DLD1 (cell line): ENCODE measurements around the gene HGFAC.

Source experiments
- in situ Hi-C: cut with HindIII; loops from 2 replicates; pipeline ENCODE4 v1.10.0; 2017; ENCODE audit warnings: low sequenced_read_pairs

Gene HGFAC

DNA sequence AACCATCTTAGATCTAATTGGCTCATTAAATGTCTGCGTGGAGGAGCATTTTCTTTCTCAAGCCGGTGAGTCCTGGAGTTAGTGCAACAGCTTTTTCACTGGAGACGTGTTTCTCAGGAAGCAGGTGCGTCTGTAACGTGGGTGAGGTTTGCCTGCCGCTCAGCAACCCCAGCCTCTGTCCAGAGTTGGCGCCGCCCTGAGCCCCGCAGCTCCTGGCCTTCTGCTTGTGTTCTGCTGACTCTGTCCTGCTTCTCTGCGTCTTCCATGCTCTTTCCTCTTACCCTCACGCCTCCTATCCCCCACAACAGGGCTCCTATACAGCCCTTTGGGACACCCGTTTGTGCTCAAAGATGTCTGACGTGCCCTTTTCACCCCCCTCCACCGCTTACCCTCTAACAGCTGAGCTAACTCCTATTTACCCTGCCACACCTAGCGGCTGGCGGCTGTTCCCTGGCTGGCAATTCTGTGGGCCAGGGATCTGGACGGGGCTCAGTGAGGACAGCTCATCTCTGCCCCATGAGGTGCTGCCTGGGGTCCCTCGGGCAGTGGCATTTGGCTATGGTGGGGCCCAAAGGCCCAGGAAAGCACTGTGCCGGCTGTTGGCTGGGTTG, 40.1 kb downstream of the HGFAC start:
- in situ Hi-C loops: no loop called here

DNA sequence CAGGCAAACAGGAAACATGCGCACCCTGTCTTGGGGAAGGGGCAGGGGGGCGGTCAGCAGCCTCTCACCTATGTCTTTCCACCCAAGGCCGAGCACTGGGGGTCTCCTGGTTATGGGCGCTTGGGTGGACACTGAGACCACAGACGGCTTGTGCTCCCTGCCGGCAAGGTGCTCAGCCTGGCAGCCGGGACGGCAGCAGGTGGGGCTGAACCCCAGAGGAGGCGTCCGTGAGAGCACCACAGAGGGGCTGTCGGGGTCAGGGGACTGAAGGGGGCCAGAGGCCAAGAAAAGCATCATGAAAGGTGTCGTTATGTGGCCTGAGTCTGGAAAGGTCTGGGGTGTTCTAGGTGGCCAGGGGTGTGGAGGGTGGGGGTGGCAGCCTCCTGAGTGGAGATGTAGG, 40.9 kb downstream of the HGFAC start:
- in situ Hi-C loops: no loop called here

DNA sequence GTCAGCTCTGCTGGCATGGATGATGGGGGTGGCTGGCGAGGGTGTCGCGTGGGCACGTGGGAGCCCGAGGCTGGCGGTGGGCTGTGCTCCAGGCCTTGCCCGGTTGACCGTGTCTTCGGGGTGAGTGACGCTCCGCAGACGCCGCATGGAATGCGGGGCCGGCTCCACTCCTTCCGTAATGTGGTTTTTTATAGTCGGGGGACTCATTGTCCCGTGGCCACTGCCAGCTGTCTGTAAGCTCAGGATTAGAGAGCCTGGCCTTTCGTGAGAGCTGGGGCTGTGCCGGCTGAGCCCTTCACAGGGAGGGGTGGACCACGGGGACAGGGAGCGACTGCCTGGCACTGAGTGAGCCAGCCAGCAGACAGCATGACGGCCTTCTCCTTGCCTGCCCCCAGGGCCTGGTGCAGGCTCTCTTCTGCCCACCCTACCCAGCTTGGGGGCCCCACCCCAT, 41.7 kb downstream of the HGFAC start:
- in situ Hi-C loops: no loop called here

DNA sequence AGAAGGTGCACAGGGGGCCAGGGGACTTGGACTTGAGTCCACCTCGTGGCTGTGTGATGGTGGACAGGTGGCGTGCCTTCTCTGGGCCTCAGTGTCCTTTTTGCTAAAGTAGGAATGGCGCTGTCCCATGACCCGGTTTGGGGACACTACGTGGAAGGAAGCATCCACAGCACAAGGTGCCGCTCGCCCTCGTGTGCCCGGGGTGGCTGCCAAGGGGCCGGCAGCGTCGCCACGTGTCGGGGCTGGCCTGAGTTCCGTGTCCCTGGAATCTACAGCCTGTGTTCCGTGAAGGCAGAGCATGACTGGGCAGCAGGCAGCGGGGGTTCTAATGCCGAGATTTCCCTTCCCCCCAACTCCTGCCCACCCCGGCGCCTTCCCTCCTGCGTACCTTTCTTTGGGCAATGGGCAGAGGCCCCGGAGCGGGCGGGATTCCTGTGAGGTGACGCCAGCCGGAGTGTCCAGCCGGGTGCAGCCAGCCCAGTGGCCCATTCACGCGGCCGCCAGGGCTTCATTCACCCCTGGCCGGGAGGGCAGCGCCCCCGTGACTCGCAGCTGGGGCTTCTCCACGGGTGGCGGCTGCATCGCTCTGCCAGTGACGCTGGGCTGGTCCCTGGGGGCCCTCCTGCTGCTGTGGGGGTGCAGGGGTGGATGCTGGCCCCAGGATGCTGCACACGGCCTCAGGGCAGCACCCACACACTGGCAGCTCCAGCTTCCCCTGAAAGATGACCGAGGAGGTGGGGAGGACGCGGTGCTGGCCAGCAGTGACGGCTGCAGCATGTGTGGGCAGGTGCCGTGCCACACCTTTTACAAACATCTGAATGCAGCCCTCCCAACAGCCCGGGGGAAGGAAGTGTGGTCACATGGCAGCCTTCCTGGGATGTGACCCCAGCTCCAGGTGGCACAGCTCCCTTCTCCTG, 42.5 kb downstream of the HGFAC start:
- in situ Hi-C loops: no loop called here

DNA sequence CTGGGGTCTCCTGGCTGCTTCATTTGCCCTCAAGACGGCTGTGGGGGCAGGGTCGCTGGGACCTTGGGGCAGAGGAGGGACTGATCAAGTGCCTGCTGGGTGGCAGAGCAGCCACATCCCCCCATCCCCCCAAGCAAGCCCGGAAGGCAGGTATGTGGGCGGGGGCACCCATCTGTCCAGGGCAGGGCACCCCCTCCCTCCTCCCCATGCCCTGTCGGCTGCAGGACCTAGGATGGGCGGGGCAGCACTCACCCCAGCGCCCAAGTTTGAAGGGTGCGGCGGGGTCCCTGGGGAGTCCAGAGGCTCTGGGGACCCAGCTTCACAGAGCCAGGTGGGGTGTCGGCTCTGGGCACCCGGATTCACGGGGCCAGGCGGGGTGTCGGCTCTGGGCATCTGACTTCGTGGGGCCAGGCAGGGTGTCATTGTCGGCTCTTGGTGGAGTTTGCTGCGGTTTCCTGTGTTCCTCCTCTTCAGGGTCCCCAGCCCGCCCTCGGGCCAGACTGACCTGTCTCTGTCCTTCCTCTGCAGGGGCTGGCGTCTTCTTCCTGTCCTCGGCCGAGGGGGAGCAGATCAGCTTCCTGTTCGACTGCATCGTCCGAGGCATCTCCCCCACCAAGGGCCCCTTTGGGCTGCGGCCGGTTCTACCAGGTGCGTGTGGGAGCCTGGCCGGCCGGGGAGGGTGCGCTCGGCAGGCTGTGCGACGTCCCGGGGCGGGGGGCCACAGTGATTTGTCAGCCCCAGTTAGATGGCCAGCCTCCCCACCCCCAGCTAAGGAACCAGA, 43.4 kb downstream of the HGFAC start:
- in situ Hi-C loops: no loop called here

DNA sequence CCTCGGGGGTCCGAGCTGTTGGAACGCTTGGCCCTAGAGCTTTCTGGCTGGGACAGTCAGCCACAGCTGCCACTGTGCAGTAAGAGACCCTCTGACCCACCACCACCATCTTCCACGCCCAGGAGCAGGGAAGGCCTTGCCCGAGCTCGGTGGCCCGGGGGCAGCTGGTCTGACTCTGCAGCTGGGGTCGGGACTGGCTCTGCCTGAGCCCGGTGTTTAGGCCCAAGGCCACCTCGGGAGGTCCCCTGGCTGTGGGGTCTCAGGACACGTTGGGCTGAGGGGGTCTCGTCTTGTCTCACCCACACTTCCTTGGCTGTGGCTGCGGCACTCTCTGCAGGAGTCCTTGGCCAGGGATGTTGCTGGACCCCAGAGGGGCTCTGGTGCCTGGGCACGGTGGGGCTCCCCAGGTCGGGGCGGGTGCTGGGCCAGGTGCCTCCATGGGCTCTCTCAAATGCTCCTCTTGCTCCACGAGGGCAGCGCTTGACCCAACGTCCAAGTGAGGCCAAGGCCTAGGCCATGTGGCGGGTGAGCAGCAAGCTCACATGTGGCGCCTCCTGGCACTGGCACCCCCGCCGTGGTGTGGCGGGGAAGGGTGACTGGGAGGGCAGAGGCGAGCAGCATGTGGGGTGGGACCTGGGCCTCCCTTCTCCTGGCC, 44.2 kb downstream of the HGFAC start:
- in situ Hi-C loops: no loop called here

DNA sequence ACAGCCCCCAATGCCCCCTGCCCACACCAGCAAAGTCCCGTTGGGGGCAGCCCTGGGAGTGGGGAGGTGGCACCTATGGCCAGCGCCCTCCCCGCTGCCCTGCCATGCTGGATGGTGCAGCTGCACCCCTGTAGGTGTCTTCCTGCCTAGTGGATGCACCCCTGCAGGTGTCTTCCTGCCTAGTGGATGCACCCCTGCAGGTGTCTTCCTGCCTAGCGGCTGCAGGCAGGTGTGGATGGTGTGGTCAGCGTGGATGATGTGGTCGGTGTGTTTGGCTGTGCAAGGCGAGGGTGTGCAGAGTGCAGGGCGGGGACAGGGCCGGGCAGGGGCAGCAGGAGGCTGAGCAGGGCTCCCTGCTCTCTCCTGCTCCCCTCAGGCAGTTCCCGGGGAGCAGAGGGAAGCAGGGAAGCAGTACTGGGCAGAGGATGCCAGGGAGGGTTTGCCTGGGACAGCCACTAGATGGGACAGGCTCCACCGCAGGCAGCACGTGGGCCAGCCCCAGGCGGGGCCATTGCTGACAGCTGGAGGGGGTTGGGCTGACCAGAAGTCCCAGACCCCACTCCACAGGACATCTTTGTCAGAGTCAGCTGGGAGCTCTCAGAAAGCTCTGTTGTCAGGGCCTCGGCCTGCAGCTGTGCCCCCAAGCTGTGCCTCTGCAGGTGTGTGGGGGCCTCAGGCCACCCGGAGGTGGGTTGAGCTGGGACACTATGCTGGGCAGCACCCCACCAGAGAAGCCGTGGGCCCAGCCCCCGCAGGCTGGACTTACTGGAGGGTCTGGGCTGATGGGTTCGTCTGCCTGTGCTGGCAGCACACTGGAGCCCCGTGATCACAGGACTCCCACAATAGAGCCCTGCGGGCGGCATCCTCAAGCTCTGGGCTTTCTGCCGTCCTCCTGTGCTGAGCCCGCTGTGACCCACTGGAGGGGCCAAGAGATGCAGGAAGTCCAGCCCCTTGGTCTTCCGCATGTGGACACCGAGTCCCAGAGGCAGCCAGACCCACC, 45.1 kb downstream of the HGFAC start:
- in situ Hi-C loops: no loop called here

DNA sequence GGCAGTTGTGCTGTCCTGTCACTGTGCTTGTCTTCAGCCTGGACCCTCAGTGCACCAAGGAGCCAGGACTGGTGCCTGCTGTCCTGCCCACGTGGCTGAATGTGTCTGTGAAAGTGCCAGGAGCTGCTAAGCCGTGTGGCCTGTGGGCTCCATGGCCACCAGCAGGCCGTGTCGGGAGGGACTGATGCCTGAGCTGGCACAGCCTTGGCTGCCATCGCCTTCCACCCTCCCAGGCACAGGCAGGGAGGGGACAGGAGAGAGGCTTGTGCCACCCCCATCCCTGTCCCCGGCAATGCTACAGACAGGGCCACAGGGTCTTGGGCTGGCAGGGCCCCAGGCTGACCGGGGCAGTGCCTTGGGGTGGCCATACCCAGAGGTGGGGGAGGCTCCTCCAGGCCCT, 46.1 kb downstream of the HGFAC start:
- in situ Hi-C loops: no loop called here

DNA sequence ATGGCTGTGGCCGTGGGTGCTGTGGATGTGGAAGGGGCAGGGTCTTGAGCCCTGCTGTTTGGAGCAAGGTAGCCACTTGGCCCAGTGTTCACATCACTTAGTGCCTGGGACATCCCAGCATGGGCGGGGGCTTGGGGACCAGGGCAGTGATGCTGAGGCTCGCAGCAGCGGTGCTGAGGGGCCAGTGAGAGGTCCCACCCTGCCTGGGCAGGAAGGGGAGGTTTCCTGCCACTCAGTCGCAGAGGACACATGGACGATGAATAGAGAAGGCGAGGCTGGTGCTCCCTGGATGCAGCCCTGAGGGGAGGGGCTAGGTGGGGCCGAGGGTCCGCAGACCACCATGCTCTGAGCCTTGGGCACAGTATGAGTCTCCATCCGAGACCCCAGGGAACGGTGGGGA, 47.1 kb downstream of the HGFAC start:
- in situ Hi-C loops: no loop called here

DNA sequence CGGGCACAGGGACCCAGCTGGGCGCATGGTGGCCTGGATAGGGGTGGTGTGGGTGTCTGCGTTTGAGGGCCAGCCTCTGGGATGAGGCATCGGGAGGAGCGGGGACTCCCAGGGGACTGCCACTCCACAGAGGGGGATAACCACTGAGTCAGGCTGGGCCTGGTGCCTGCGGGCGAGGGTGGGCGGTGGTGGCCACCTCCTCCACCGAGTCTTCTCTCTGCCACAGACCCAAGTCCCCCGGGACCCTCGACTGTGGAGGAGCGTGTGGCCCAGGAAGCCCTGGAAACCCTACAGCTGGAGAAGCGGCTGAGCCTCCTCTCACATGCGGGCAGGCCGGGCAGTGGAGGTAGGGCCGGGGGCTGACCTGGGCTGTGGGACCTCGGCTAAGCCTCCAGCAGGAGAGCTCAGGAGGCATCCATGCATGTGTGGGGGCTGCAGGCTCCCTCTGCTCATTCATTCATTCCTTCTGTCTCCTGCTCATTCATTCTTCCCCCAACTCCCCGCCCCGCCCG, 47.7 kb downstream of the HGFAC start:
- in situ Hi-C loops: no loop called here

DNA sequence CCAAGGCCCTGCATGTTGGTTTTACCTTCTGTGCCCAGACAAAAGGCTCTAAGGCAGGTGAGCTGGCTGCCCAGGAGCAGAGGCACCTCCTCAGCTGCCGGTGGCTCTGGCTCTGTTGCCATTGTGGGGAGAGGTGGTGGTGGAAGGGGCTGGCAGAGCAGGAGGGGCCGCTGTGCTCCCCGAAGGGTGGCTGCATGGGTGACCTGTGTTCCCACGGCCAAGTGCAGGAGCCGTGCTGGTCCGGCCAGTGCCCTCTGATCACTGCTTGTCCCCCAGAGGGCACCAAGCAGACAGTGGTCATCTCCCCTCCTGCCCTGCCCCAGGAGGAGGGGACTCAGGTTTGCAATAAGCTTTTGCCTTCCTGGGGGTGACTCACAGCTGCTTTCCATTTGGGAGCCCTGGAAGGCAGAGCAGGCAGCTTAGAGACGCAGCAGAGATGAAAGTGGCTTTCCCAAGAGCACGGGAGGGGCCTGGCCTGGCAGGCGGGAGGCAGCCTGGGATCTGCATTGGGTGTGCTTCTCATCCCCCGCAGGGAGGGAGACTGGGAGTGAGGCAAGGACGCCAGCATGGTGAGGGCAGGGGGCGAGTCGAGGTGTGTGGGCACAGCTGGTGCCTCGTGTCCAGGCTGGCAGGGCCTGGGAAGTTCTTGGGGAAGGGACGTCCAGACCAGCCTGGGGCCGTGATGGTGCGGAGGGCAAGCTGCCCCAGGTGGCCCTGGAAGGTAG, 50.1 kb downstream of the HGFAC start:
- in situ Hi-C loops: no loop called here

DNA sequence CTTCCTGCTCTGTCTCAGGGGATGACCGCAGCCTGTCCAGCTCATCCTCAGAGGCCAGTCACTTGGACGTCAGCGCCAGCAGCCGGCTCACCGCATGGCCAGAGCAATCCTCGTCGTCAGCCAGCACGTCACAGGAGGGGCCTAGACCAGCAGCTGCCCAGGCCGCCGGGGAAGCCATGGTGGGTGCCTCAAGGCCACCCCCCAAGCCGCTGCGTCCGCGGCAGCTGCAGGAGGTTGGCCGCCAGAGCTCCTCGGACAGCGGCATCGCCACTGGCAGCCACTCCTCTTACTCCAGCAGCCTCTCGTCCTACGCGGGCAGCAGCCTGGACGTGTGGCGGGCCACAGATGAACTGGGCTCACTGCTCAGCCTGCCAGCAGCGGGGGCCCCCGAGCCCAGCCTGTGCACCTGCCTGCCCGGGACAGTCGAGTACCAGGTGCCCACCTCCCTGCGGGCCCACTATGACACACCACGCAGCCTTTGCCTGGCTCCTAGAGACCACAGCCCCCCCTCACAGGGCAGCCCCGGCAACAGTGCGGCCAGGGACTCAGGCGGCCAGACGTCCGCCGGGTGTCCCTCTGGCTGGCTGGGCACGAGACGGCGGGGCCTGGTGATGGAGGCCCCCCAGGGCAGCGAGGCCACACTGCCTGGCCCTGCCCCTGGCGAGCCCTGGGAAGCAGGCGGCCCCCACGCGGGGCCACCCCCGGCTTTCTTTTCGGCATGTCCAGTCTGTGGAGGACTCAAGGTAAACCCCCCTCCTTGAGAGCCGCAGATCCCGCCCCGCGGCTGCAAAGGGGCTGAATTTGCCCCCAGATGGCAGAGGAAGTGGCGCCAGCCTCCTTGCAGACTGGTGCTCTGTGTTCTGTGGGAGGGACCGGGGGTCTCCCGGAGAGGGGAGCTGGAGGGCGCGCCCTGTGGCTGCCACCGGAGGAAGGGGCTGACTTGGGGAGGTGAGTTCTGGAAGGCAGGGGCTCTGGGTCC, 51.3 kb downstream of the HGFAC start:
- in situ Hi-C loops: no loop called here

DNA sequence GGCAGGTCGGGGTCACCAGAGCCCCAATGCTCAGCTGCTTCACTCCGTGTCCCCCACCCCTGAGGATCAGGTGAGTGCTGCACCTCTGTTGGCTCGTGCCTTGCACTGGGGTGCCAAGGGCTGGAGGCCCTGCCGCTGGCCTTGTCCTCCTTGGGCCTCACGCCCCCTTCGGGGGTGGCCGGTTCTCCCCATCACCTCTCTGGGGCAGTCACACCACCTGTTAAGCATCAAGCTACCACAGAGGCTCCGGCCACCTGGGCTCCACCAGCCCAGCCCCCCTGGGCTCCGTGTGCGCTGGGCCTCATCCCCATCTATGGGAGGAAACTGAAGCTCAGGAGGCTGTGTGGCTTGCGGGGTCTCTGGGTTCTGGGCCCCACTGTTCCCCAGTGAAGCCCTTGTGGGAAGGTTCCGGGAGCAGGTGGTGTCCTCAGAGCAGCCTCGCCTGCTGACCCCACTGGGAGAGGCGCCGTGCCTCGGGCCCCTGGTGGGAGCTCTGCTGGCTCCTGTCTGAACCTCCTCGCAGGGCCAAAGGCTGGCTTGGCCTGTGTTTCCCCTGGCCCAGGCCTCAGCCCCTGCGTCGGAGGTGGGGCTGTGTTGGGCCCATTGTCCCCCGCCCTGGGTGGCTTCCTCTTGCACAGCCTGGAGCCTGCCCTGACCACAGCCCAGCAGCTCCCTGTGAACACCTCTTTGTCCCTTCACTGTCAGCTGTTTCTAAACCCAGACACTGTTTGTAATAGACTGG, 52.1 kb downstream of the HGFAC start:
- in situ Hi-C loops: no loop called here

DNA sequence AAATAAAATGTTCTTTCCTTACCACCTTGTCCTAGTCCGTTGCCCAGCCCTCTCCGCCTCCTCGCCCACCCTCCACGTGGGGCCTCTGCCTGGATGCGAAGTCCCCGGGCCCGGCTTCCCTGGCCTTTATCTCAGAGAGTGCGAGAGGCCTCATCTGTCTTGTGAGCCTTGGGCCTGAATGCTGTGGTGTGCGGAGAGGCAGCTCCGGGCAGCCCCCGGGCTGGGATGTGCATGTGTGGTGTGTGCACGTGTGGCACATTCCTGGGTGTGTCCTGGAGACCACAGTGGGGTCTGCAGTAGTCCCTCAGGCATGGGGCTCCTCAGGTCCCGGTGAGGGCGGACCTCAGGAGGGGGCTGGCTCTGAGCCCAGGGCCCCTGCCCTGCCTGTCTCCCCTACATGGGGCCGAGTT, 52.7 kb downstream of the HGFAC start:
- in situ Hi-C loops: no loop called here

DNA sequence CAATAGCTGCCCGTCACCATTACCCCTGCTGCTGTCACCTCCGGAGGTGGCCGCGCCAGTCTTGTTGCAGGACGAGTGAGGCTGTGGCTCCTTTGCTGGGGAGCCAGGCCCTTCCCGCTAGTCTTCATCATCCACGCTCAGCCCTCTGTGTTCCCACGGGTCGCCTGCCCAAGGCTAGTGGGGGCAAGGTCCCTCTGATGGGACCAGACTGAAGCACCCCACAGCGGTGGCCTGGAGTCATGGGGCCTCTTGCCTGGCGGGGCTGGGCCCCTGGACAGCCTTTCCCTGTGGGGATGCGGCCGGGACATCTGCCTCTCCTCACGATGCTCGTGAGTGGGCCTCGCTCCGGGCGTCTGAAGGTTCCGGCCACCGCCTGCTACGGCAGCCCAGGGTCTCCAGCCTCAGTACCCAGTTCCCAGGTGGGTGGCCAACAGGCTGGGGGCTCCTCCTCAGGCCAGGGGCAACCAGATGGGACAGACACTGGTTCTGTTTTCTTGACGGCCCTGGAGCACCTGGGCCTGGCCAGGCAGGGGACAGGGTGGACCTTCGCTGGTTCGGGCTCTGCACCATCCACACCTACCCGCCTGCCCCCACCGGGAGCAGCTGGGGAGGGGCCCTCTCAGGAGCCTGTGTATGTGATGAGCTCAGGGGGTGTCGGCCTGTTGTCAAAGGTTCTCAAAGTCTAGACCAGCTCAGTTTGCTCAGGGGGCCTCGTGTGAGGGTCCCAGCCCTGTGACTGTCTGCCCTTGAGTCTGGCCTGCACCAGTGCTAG, 53.6 kb downstream of the HGFAC start:
- in situ Hi-C loops: no loop called here

DNA sequence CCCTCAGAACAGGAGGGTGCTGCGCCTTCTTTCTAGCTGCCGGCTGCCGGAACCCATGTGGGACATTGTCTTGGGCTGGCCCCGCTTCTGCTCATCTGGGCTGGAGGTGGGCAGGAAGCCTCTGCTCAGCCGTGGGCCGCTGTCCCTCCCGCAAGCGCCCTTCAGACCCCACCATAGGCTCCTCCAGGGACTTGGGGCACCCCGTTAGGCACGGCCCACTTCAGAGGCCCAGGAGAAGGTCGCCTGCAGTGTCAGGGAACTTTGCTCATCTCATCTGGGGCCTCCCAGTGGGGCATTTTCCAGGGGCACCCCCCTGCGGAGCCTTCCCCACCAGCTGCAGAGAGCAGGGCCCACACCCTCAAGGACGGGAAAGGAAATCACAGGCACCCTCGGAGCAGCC, 54.3 kb downstream of the HGFAC start:
- in situ Hi-C loops: no loop called here
